ENCODE results near the gene FTO. TPM values are rescaled to one million over a fixed set of nuclear protein-coding genes. Genes with fewer than 3 reads are reported as not detected.

Gene FTO
- total and polyA plus RNA-seq, 2 of the 13 experiments (the other 11 are each of a cell fraction or from before 2014, with no cell fraction given) = 41.6 to 55.8 TPM

DNA sequence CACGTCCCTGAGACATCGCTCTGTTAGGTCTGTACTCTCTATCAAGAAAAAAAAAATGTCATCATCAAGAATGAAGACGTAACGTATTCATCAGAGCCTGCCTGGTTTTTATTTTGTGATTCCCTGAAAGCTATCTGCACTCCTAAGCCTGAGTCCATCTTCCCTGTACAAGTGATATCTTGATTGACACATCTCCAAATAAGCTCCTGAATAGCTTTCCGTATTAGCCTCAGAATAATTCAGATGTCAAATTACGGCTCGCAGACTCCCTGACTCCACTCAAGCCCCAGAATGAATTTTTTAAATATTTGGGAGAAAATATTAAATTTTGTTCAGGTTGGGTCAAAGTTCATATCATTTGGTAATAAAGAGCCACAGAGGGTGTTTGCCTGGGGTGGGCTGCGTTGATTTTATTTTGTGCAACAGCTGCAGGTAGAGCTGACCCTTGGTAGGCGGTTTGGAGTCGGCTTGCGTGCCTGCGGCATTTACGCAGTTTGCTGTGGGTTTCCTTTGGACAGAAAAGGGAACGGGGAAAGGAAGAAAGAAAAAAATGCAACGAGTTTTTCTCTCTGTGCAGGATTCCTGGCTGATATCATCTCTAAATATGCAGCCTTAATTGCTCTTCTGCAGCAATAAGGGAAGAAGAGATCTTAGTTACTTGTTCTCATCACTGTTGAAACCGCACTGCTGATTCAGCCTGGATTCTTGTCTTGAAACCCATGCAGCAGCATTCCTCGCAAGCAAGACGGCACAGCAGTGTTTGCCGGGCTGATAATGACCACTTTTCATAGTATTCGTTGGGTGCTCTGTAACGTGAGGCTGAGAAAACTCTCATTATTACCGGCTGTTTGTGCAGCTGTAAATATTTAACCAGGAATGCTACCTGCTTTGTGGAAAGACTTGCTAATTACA, 467.9 kb downstream of the FTO start (continued):
- TF ChIP-seq, protein P1, sequence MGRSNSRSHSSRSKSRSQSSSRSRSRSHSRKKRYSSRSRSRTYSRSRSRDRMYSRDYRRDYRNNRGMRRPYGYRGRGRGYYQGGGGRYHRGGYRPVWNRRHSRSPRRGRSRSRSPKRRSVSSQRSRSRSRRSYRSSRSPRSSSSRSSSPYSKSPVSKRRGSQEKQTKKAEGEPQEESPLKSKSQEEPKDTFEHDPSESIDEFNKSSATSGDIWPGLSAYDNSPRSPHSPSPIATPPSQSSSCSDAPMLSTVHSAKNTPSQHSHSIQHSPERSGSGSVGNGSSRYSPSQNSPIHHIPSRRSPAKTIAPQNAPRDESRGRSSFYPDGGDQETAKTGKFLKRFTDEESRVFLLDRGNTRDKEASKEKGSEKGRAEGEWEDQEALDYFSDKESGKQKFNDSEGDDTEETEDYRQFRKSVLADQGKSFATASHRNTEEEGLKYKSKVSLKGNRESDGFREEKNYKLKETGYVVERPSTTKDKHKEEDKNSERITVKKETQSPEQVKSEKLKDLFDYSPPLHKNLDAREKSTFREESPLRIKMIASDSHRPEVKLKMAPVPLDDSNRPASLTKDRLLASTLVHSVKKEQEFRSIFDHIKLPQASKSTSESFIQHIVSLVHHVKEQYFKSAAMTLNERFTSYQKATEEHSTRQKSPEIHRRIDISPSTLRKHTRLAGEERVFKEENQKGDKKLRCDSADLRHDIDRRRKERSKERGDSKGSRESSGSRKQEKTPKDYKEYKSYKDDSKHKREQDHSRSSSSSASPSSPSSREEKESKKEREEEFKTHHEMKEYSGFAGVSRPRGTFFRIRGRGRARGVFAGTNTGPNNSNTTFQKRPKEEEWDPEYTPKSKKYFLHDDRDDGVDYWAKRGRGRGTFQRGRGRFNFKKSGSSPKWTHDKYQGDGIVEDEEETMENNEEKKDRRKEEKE (IDR thresholded peaks at IDR 0.05) = no peak
- TF ChIP-seq, protein P2, sequence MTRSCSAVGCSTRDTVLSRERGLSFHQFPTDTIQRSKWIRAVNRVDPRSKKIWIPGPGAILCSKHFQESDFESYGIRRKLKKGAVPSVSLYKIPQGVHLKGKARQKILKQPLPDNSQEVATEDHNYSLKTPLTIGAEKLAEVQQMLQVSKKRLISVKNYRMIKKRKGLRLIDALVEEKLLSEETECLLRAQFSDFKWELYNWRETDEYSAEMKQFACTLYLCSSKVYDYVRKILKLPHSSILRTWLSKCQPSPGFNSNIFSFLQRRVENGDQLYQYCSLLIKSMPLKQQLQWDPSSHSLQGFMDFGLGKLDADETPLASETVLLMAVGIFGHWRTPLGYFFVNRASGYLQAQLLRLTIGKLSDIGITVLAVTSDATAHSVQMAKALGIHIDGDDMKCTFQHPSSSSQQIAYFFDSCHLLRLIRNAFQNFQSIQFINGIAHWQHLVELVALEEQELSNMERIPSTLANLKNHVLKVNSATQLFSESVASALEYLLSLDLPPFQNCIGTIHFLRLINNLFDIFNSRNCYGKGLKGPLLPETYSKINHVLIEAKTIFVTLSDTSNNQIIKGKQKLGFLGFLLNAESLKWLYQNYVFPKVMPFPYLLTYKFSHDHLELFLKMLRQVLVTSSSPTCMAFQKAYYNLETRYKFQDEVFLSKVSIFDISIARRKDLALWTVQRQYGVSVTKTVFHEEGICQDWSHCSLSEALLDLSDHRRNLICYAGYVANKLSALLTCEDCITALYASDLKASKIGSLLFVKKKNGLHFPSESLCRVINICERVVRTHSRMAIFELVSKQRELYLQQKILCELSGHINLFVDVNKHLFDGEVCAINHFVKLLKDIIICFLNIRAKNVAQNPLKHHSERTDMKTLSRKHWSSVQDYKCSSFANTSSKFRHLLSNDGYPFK (CRISPR knock-in tag; IDR thresholded peaks at IDR 0.05; ENCODE audit: borderline replicate concordance) = no peak
- TF ChIP-seq ZNF607 (CRISPR knock-in tag; IDR thresholded peaks at IDR 0.05; ENCODE audit: borderline replicate concordance) (no peak), SMC3 (IDR thresholded peaks at IDR 0.05; ENCODE audit: low read length) (no peak), PHB2 (IDR thresholded peaks at IDR 0.05; ENCODE audit: partially characterized antibody) (no peak), ZNF3 (CRISPR knock-in tag; IDR thresholded peaks at IDR 0.05) (no peak), ZNF253 (CRISPR knock-in tag; IDR thresholded peaks at IDR 0.05; ENCODE audit: borderline replicate concordance) (no peak), EZH2 (conservative IDR thresholded peaks at IDR 0.05; ENCODE audit: low read depth, low read length) (no peak), PCBP1 (IDR thresholded peaks at IDR 0.05; ENCODE audit: borderline replicate concordance, low read depth, low read length) (no peak), TSC22D2 (CRISPR knock-in tag; IDR thresholded peaks at IDR 0.05; ENCODE audit: borderline replicate concordance) (0 out of 2 replicates have a peak, but pooled peaks have one; percentile 38), ZNF598 (CRISPR knock-in tag; IDR thresholded peaks at IDR 0.05; ENCODE audit: borderline replicate concordance) (no peak), DNMT1 (CRISPR knock-in tag; IDR thresholded peaks at IDR 0.05) (no peak), TCF7L2 (IDR thresholded peaks at IDR 0.05; ENCODE audit: low read depth, low read length) (no peak), JUNB (CRISPR knock-in tag; IDR thresholded peaks at IDR 0.05; ENCODE audit: borderline replicate concordance) (no peak), ZNF564 (CRISPR knock-in tag; IDR thresholded peaks at IDR 0.05) (no peak), ZNF260 (CRISPR knock-in tag; IDR thresholded peaks at IDR 0.05; ENCODE audit: borderline replicate concordance, low read depth) (no peak)
- TF ChIP-seq, protein P3, sequence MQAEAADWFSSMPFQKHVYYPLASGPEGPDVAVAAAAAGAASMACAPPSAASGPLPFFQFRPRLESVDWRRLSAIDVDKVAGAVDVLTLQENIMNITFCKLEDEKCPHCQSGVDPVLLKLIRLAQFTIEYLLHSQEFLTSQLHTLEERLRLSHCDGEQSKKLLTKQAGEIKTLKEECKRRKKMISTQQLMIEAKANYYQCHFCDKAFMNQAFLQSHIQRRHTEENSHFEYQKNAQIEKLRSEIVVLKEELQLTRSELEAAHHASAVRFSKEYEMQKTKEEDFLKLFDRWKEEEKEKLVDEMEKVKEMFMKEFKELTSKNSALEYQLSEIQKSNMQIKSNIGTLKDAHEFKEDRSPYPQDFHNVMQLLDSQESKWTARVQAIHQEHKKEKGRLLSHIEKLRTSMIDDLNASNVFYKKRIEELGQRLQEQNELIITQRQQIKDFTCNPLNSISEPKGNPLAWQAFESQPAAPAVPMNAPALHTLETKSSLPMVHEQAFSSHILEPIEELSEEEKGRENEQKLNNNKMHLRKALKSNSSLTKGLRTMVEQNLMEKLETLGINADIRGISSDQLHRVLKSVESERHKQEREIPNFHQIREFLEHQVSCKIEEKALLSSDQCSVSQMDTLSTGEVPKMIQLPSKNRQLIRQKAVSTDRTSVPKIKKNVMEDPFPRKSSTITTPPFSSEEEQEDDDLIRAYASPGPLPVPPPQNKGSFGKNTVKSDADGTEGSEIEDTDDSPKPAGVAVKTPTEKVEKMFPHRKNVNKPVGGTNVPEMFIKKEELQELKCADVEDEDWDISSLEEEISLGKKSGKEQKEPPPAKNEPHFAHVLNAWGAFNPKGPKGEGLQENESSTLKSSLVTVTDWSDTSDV (CRISPR knock-in tag; IDR thresholded peaks at IDR 0.05) = no peak
- TF ChIP-seq, protein P4, sequence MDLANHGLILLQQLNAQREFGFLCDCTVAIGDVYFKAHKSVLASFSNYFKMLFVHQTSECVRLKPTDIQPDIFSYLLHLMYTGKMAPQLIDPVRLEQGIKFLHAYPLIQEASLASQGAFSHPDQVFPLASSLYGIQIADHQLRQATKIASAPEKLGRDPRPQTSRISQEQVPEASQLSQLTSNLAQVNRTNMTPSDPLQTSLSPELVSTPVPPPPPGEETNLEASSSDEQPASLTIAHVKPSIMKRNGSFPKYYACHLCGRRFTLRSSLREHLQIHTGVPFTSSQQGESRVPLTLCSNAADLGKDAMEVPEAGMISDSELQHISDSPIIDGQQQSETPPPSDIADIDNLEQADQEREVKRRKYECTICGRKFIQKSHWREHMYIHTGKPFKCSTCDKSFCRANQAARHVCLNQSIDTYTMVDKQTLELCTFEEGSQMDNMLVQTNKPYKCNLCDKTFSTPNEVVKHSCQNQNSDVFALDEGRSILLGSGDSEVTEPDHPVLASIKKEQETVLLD (CRISPR knock-in tag; IDR thresholded peaks at IDR 0.05; ENCODE audit: low read depth) = no peak
